GM21447 (cell line): Measurements from ENCODE around the gene CEND1.
A peak's percentile ranks its signal among the peaks of the same experiment; 100 is the strongest.

Experiments used
- ATAC-seq: cut with Tn5 transposase; IDR thresholded peaks from one replicate; pipeline ENCODE4 v1.9.1; 2021; ENCODE audit not compliant: unreplicated experiment

CEND1 gene

DNA sequence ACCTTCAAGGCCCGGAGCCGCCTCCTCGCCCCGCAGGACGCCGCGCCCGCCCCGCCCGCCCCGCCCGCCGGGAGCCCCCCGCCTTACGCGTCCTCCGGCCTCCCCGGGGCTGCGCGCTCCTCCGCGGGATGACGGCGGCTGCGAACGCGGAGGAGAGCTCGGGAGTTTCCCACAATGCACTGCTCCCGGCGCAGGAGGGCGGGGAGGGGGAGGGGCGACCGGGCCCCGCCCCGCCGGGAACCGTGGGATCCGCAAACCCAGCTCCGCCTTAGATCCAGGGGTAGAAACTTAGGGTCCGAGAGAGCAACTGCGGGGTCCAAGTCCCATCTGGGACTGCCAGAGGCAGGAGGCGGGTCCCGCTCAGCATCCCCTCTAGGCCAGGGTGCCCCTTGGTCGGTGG, at the start of gene CEND1:
CEND1 (minus strand) TSS at position 148 of the 400 bp plus-strand sequence. CDS start 1,514 bp downstream, outside the sequence.
- no peak for ATAC-seq

DNA sequence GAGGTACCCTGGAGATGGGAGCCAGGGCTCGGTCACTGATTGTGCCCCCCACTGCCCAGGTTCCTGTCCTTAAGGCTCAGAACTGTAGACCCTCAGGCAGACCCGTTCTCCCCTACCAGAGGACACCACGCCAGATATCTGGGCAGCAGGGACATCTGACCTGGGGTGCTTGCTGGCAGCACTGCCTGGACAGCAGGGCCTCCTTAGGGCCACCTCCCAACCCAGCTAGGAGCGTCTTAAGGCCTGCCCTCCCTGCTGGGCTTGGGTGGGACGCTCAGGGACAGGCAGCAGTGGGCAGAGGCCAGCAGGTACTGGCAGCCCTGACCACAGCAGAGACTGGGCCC, 49.4 kb upstream of the CEND1 start:
- no peak for ATAC-seq

DNA sequence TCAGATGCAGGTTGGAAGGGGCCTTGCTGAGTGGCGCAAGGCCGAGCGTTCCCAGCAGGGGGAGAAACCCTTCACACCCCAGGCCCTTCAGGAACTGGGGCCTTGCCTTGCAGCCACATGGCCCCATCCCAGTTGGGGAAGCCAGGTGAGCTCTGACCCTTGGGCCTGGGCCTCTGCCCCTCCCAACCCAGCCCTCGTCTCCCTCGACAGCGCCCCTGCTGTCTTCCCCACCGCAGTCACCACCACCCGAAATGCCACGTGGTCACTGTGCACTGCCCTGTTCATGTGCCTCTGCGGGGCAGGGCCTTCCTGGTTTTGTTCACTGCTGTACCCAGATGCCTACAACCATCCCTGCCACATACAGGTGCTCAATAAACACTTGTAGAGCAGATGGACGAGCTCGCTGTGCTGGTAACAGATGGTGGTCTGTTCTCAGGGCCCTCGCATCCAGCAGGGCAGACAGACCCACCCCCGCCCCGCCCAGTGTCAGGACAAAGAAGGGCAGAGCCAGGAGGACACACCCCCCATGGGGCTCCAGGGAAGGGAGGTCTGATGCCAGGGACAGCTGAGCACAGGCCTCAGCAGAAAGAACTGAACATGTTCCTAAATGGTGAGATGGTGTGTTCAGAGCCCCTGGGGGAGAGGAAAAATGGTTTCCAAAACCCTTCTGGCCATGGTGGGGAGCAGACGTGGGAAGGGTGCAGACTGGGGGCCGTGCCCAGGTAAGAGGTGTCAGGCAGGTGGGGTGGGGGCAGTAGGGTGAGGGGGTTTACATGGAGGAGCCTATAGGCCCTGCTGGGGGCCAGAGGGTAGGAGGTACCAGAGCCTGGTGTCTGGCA, 48.8 kb upstream of the CEND1 start:
- no peak for ATAC-seq

DNA sequence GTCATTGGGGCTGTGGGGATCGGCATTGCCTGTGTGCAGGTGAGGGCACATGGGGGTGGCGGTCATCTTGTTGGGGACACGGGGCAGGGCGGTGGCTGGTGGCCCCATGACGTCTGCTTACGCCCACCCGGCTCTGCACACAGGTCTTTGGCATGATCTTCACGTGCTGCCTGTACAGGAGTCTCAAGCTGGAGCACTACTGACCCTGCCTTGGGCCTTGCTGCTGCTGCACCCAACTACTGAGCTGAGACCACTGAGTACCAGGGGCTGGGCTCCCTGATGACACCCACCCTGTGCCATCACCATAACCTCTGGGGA, 48.1 kb upstream of the CEND1 start:
- ATAC-seq: no peak

DNA sequence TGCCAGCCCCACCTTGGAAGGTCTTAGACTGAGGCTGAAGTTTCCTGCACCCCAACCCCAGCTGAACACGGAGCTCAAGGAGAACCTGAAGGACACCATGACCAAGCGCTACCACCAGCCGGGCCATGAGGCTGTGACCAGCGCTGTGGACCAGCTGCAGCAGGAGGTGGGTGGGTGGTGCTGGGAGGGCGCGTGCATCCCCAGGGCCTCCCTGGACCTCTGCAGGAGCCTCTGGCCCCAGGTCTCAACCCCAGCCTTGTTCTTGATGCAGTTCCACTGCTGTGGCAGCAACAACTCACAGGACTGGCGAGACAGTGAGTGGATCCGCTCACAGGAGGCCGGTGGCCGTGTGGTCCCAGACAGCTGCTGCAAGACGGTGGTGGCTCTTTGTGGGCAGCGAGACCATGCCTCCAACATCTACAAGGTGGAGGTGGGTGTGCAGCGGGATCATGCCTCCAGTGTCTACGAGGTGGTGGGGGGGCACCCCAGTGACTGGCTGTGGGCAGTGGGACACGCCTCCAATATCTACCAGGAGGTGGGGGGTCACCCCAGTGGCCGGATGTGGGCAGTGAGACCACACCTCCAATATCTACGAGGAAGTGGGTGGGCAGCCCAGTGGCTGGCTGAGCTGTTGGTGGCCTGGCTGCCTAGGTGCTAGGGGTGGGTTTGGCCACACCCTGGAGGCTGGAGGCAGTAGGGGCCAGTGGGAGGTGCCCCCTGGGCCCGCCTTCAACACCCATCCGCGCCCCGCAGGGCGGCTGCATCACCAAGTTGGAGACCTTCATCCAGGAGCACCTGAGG, 47.5 kb upstream of the CEND1 start:
- no peak for ATAC-seq

DNA sequence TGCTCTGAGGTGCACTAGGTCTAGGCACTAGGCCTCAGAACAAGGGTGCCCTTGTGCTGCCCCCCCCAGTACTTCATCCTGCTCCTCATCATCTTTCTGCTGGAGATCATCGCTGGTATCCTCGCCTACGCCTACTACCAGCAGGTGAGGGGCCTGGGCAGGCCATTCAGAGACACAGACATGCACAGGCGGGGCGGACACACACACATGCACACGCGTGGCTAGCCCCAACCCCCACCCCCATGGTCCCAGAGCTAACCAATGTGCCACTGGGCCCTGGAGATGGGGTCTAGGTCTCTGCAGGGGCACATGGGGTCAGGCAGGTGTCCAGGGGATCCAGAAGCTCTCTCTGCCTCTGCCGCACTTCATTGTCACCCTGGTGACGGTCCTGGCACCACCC, 46.8 kb upstream of the CEND1 start:
- no peak for ATAC-seq

DNA sequence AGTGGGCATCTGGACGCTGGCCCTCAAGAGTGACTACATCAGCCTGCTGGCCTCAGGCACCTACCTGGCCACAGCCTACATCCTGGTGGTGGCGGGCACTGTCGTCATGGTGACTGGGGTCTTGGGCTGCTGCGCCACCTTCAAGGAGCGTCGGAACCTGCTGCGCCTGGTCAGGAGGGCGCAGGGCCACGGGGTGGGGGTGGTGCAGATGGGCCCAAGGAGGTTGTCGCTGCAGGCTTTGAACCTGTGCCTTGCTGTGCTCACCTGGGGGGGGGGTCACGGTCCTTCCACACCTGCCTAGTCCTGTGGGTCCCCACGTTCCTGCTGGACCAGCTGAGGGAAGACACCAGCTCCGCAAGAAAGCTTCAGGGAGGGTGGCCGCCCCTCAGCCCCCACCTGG, 46.4 kb upstream of the CEND1 start:
- no peak for ATAC-seq

DNA sequence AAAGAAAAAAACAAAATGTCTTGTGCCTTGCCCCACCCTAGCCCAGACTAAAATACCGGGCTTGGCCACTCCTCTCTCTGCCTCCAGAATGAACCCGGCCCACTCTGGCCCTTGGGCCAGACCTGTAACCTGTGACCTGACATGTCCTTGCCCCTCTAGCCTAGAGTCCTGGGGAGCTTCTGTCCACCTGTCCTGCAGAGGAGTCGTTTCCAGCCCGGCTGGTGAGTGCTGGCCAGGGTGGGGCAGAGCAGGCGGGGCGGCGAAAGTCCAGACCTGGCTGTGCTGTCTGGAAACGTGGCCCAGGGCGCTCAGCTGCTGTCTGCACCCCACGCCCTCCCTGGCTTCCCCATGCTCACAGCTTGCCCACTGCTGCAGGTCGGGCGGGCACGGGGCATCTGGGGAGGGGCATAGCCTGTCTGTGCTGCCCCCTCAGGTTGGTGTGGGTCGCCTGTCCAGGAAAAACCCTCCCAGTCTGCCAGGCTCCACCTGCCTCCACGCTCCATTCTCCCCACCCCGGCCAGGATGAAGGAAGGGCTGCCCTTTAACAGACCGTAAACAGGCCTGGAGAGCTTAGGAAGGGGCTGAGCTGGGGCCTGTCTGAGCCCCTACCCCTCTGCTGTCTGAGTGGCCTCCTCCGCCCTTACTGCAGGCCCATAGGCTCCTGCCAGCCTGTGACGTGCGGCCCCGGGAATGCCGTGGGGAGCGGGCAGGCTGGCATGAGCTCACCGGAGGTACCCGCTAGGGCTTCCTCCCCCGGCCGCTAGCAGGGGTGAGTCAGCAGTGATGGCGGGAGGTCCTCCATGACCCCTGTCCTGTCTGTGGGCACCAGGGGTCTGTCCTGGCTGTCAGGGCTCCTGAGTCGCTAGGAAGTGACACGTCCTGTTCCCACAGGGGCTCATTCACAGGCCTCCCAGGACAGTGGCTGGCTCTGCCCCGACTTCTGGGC, 44.8 kb upstream of the CEND1 start:
- no peak for ATAC-seq

DNA sequence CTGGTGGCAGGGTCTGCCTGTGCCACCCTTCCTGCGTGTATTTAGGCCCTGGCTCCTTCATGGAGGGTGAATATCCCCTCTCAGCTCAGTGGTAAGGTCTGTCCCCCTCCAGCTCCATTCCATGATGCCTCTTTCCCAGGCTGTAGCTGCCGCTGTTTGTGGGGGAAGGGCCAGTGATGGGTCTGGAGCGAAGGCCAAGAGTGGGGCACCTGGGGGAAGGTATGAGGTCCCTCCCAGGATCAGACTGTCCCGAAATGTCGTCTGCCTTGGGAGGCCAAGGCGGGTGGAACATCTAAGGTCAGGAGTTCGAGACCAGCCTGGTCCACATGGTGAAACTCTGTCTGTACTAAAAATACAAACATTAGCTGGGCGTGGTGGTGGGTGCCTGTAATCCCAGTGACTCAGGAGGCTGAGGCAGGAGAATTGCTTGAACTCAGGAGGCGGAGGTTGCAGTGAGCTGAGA, 44.0 kb upstream of the CEND1 start:
- ATAC-seq: no peak

DNA sequence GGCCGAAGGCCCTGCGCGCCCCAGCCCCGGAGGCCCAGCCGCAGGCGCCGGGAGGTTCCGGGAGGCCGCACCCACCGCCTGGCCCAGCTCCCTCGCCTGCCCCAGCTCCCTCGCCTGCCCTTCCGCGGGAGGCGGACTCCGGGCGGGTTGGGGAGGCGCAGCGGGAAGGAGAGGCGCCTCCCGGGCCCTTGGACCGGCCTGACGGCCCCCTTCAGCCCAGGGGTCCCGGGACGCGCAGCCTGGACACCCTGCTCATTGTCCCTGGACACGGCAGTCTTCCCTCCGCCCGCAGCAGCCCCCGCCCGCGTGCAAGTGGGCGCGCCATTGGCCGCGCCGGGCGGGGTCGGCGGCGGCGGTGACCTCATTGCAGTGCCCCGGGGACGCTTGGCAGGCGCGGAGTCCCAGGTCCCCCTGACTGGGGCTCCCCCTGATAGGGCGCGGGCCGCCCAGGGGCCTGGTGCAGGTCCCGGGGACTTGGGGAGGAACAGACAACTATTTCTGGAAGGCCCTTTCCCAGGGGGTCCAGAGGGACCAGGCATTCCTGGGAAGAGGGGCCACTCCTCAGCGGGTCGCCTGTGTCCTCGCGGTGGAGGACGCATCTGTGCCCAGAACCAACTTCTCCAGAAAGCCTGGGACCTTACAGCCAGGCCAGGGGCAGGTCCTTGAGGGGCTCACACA, 43.4 kb upstream of the CEND1 start:
- ATAC-seq: peak; percentile 14

DNA sequence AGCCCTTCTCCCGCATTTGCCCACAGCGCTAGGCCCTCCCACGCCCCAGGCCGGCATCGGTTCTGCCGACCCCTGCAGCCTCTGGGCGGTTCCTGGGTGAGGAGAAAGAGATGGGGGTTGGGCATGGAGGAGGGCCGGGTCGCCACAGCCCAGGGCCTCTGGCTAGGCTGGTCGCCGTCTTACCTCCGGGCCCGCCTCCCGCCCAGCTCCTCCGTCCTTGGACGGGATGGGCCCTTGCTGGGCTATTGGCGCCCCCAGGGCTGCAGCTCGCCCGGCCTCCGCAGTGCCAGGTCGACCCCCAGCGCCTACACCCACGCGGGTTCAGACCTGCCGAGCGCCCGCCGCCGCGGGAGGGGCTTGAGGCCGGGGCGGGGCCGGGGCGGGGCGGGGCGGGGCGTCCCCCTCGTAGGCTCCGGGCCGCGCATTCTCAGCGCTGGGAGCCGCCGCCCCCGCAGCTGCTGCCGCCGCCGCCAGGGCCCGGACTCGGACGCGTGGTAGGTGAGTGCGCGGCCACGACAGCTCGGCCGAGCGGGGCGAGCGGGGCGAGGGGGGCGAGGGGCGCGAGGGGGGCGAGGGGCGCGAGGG, 42.7 kb upstream of the CEND1 start, which contains the start of gene CD151:
CD151 (plus strand) TSS at position 424 of the 585 bp plus-strand sequence. CDS start 3,118 bp downstream, outside the sequence.
- ATAC-seq: peak; percentile 32

DNA sequence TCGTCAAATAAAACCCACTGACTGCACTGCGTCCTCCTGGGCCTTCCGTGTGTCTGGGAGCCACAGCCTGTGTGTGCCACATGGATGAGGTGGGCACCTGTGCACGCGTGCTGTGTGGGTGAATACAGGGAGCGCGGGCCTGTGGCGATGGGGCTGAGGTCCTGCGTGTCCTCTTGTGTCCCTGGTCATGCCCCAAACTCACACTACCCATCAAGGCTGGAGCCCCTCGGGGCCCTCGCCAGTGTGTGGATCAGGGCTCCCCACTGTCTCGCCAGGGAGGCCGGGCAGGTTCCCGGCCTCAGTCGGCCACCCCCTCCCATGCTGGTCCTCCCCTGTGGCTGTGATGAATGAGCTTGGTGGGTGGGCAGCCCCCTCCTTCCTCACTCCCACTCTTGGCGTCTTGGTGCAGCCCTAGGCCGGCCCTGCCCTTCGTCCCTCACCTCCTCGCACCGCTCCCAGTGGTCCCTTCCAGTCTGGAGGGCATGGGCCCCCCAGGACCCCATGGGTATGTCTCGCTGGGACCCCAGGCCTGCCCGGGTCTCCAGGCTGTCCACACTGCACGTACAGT, 42.2 kb upstream of the CEND1 start:
- no peak for ATAC-seq

DNA sequence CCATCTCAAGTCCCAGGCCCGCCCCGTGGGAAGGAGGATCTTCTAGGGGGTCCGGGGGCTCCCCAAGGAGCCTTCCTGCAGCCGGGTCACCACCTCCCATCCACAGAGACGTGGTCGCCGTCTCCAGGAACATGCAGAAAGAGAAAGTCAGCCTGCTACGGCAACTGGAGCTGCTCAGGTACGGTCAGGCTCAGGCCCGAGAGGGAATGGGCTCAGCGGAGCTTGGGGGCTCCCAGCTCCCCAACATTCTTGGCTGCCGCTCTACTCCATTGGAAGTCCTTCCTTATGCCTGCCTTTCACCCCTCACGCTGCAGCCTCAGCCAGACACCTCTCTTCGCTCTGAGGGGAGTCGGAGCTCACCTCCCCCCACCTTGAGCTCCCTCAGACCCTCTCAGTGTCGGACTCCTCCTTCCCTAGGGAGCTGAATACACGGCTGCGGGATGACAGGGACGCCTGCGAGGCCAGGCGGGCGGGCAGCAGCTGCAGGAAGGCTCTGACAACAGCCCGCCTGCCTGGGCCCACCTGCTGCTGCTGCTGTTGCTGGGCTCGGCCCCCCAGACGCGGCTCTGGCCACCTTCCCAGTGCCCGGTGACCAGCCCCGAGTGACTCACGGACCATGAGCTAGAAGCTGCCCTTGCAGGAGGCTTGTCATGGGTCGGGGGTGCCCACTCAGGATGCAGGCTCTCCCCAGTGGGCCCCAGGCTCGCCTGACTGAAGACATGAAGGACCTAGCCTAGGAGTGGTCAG, 41.4 kb upstream of the CEND1 start:
- no peak for ATAC-seq

DNA sequence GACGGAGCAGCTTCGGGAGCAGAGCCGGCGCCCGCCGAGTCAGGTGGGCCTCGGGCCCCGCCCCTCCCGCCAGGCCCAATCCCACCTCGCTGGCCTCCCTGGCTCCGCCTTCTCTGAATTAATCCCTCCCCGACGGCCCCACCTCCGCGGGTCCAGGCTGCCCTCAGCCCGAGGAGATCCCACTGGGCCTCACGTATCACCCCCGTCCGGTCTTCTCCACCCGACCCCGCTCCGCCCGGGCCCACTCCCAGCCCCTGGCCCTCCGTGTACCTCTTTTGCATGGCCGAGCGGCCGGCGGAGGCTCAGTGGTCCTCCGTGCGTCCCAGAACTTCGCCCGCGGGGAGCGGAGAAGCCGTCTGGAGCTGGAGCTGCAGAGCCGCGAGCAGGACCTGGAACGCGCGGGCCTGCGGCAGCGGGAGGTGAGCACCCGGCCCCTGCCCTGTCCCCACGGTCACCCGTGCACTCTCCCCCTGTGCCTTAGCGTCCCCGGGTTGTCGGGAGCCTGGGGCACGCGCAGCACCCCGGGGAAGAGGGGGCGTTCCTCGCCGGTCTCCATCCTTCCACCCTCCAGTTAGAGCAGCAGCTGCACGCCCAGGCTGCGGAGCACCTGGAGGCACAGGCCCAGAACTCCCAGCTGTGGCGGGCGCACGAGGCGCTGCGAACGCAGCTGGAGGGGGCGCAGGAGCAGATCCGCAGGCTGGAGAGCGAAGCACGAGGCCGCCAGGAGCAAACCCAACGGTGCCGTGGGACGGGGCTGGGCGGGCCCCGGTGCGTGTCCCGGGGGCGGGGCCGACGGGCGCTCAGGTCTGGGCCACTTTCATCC, 40.6 kb upstream of the CEND1 start:
- ATAC-seq: peak; percentile 29

DNA sequence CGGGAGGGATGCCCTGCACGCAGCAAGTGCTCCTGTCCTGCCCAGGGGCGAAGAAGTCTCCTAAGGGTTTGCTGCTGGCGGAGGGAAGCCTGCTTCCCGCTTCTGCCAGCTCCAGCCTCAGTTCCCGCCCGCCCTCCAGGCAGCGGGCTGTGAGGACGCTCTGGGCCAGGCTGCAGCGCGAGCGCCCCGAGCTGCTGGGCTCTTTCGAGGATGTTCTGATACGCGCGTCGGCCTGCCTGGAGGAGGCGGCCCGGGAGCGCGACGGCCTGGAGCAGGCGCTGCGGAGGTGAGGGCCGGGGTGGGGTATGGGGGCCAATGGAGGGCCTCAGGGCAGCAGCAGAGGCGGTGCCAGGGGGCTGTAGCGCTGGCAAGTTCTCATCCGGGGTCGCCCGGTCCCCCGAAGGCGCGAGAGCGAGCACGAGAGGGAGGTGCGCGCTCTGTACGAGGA, 40.0 kb upstream of the CEND1 start:
- ATAC-seq: no peak

DNA sequence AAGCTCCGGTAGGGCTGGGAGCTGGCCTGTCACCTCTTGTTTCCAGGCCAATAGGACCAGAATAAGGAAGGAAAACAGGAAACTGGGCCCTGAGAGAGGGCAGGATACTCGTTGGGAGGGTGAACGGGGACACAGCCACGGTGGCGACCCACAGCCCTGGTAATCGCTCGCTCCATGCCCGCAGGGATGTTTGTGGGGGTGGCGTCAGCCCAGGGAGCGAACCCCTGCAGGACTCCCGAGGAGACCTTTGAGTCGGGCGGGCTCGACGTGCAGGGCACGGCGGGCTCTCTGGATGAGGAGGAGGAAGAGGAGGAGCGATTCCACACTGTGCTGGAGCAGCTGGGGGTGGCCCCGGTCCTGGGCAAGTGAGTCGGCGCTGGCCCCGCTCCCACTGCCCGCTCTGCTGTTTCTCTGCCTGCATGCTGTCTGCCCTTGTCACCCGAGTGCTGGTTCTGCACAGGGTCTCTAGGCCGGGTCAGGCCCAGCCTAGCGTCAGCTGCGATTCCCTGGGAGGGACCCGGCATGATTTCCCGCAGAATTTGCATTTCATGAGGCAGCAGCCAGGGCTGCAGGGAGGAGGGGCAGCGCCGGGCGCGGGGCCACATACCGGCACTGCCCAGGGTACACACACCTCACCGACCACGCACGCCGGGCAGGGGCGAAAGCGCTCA, 39.4 kb upstream of the CEND1 start:
- ATAC-seq: no peak

DNA sequence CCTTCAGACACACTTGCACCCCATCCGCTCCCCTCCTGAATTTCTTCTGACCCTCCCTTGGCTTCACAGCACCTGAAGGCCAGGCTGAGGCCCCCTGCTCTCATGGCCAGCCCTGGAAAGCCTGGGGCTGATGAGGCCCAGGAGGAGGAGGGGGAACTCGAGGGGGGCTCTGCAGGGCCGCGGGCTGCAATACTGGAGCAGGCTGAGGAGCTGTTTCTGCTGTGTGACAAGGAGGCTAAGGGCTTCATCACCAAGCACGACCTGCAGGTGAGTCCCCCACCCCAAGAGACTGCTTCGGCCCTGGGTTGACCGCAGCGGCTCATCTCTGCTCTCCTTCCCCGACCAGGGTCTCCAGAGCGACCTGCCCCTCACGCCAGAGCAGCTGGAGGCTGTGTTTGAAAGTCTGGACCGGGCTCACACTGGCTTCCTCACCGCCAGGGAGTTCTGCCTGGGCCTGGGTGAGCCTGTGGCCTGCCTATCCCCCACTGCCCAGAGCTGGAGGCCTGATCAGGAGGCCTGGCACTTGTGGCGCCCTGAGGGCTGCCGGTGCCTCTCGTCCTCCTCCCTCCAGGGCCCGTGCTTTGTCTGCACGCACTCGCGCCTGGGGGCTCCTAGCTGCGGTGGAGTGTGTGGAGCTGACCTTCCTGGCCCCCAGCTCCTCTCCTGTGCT, 38.8 kb upstream of the CEND1 start:
- ATAC-seq: no peak
